ENCODE data around the gene ANKS1B. TPM values are rescaled to one million over a fixed set of nuclear protein-coding genes. Genes with fewer than 3 reads are reported as not detected.

Gene ANKS1B
- total RNA-seq, 1 experiment from 2014 or later: 5.8 TPM

DNA sequence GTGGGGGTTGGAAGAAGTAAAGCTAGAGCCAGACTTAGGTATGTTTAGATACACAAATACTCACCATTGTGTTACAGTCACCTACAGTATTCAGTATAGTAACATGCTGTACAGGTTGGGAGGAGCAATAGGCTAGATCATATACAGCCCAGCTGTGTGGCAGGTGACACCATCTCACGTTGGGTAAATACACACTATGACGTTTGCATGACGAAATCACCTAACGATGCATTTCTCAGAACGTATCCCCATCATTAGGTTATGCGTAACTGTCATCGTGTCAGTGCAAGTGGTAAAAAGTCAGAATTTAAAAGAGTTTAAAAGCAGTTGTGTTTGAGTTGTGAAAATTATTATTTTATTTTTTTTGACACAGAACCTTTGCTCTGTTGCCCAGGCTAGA lies 1172.5 kb downstream of the ANKS1B start:
- ChIA-PET POLR2A (no interaction called here), CTCF (no interaction called here)
- H3K27ac Mint-ChIP-seq: no peak overlapping the region
- no peaks in the 10 kb centered on the region for H3K27me3 Mint-ChIP-seq (ENCODE audit: low read depth)
- H3K36me3 Mint-ChIP-seq: no peaks in the 10 kb centered on the region
- TF ChIP-seq SOX15 (CRISPR knock-in tag; IDR thresholded peaks at IDR 0.05) (no peak), FOXK1 (CRISPR knock-in tag; IDR thresholded peaks at IDR 0.05) (no peak), IRF2 (CRISPR knock-in tag; IDR thresholded peaks at IDR 0.05; ENCODE audit: borderline replicate concordance, low read depth) (no peak), GTF2I (CRISPR knock-in tag; conservative IDR thresholded peaks at IDR 0.05) (no peak), EMX1 (CRISPR knock-in tag; IDR thresholded peaks at IDR 0.05) (no peak)
- TF ChIP-seq, protein P1, sequence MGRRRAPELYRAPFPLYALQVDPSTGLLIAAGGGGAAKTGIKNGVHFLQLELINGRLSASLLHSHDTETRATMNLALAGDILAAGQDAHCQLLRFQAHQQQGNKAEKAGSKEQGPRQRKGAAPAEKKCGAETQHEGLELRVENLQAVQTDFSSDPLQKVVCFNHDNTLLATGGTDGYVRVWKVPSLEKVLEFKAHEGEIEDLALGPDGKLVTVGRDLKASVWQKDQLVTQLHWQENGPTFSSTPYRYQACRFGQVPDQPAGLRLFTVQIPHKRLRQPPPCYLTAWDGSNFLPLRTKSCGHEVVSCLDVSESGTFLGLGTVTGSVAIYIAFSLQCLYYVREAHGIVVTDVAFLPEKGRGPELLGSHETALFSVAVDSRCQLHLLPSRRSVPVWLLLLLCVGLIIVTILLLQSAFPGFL (CRISPR knock-in tag; IDR thresholded peaks at IDR 0.05; ENCODE audit: borderline replicate concordance): no peak
- TF ChIP-seq, protein P2, sequence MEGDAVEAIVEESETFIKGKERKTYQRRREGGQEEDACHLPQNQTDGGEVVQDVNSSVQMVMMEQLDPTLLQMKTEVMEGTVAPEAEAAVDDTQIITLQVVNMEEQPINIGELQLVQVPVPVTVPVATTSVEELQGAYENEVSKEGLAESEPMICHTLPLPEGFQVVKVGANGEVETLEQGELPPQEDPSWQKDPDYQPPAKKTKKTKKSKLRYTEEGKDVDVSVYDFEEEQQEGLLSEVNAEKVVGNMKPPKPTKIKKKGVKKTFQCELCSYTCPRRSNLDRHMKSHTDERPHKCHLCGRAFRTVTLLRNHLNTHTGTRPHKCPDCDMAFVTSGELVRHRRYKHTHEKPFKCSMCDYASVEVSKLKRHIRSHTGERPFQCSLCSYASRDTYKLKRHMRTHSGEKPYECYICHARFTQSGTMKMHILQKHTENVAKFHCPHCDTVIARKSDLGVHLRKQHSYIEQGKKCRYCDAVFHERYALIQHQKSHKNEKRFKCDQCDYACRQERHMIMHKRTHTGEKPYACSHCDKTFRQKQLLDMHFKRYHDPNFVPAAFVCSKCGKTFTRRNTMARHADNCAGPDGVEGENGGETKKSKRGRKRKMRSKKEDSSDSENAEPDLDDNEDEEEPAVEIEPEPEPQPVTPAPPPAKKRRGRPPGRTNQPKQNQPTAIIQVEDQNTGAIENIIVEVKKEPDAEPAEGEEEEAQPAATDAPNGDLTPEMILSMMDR (IDR thresholded peaks at IDR 0.05): no peak
- TF ChIP-seq, protein P3, sequence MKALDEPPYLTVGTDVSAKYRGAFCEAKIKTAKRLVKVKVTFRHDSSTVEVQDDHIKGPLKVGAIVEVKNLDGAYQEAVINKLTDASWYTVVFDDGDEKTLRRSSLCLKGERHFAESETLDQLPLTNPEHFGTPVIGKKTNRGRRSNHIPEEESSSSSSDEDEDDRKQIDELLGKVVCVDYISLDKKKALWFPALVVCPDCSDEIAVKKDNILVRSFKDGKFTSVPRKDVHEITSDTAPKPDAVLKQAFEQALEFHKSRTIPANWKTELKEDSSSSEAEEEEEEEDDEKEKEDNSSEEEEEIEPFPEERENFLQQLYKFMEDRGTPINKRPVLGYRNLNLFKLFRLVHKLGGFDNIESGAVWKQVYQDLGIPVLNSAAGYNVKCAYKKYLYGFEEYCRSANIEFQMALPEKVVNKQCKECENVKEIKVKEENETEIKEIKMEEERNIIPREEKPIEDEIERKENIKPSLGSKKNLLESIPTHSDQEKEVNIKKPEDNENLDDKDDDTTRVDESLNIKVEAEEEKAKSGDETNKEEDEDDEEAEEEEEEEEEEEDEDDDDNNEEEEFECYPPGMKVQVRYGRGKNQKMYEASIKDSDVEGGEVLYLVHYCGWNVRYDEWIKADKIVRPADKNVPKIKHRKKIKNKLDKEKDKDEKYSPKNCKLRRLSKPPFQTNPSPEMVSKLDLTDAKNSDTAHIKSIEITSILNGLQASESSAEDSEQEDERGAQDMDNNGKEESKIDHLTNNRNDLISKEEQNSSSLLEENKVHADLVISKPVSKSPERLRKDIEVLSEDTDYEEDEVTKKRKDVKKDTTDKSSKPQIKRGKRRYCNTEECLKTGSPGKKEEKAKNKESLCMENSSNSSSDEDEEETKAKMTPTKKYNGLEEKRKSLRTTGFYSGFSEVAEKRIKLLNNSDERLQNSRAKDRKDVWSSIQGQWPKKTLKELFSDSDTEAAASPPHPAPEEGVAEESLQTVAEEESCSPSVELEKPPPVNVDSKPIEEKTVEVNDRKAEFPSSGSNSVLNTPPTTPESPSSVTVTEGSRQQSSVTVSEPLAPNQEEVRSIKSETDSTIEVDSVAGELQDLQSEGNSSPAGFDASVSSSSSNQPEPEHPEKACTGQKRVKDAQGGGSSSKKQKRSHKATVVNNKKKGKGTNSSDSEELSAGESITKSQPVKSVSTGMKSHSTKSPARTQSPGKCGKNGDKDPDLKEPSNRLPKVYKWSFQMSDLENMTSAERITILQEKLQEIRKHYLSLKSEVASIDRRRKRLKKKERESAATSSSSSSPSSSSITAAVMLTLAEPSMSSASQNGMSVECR (CRISPR knock-in tag; IDR thresholded peaks at IDR 0.05; ENCODE audit: borderline replicate concordance): no peak
- TF ChIP-seq, protein P4, sequence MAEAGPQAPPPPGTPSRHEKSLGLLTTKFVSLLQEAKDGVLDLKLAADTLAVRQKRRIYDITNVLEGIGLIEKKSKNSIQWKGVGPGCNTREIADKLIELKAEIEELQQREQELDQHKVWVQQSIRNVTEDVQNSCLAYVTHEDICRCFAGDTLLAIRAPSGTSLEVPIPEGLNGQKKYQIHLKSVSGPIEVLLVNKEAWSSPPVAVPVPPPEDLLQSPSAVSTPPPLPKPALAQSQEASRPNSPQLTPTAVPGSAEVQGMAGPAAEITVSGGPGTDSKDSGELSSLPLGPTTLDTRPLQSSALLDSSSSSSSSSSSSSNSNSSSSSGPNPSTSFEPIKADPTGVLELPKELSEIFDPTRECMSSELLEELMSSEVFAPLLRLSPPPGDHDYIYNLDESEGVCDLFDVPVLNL (CRISPR knock-in tag; IDR thresholded peaks at IDR 0.05; ENCODE audit: borderline replicate concordance, low read depth): no peak
- TF ChIP-seq, protein P5, sequence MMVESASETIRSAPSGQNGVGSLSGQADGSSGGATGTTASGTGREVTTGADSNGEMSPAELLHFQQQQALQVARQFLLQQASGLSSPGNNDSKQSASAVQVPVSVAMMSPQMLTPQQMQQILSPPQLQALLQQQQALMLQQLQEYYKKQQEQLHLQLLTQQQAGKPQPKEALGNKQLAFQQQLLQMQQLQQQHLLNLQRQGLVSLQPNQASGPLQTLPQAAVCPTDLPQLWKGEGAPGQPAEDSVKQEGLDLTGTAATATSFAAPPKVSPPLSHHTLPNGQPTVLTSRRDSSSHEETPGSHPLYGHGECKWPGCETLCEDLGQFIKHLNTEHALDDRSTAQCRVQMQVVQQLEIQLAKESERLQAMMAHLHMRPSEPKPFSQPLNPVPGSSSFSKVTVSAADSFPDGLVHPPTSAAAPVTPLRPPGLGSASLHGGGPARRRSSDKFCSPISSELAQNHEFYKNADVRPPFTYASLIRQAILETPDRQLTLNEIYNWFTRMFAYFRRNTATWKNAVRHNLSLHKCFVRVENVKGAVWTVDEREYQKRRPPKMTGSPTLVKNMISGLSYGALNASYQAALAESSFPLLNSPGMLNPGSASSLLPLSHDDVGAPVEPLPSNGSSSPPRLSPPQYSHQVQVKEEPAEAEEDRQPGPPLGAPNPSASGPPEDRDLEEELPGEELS (CRISPR knock-in tag; IDR thresholded peaks at IDR 0.05): no peak
- TF ChIP-seq, protein P6, sequence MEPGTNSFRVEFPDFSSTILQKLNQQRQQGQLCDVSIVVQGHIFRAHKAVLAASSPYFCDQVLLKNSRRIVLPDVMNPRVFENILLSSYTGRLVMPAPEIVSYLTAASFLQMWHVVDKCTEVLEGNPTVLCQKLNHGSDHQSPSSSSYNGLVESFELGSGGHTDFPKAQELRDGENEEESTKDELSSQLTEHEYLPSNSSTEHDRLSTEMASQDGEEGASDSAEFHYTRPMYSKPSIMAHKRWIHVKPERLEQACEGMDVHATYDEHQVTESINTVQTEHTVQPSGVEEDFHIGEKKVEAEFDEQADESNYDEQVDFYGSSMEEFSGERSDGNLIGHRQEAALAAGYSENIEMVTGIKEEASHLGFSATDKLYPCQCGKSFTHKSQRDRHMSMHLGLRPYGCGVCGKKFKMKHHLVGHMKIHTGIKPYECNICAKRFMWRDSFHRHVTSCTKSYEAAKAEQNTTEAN (CRISPR knock-in tag; IDR thresholded peaks at IDR 0.05): no peak
- H3K9me3 Mint-ChIP-seq: no peaks in the 10 kb centered on the region
- no peak for ATAC-seq
- H3K4me3 Mint-ChIP-seq: no peak overlapping the region
- H3K4me1 Mint-ChIP-seq: peaks cover 7% of the 10 kb centered on the region; the same call in 1 of the 2 replicates
- DNase-seq (ENCODE audit: low spot score): no peak

DNA sequence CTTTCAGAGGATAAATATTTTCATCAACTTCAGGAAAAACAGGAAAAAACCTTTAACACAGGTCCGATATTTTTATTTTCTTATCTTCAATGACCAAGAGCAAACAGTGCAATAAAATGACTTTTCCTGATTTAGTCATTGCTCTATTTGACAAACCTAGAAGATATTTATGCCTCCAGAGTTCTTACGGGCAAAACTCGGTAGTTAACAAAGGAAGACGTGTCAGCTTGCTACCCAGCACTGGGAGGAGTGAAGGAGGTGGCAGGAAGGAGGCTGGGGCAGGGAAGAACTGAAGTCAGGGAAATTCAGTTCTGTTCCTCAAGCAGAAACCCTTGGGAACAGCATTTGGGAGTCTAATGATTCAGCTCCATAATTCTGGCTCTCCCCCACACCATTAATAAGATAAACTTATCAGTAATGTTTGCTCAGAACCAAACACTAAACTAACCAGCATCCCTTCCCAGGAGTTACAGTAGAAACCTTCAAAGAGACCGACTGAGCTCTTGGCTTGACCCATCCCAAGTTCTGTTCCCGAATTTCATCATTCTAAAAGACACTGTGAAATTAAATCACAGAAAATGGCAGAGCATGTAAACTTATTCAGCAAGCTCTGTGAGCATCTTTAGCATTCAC lies 1176.4 kb downstream of the ANKS1B start:
- Mint-ChIP-seq H3K9me3 (no peaks in the 10 kb centered on the region), H3K36me3 (no peaks in the 10 kb centered on the region), H3K4me1 (peaks cover 16% of the 10 kb centered on the region), H3K27me3 (ENCODE audit: low read depth) (no peaks in the 10 kb centered on the region), H3K4me3 (no peak overlapping the region), H3K27ac (no peak overlapping the region)
- CTCF ChIA-PET: interaction anchor here (1.1 kb wide), 1 partner anchor 190 kb away, joined by 4 read pairs; no protein-coding TSS in a partner anchor
- DNase-seq (ENCODE audit: low spot score): no peak
- ATAC-seq: no peak
- POLR2A ChIA-PET: no interaction called here
- no peak for TF ChIP-seq NFYB (CRISPR knock-in tag; conservative IDR thresholded peaks at IDR 0.05; ENCODE audit: low read depth)
- TF ChIP-seq ZNF138 (CRISPR knock-in tag; conservative IDR thresholded peaks at IDR 0.05): no peak
- TF ChIP-seq, protein P7, sequence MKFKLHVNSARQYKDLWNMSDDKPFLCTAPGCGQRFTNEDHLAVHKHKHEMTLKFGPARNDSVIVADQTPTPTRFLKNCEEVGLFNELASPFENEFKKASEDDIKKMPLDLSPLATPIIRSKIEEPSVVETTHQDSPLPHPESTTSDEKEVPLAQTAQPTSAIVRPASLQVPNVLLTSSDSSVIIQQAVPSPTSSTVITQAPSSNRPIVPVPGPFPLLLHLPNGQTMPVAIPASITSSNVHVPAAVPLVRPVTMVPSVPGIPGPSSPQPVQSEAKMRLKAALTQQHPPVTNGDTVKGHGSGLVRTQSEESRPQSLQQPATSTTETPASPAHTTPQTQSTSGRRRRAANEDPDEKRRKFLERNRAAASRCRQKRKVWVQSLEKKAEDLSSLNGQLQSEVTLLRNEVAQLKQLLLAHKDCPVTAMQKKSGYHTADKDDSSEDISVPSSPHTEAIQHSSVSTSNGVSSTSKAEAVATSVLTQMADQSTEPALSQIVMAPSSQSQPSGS (CRISPR knock-in tag; IDR thresholded peaks at IDR 0.05; ENCODE audit: borderline replicate concordance, low read depth): no peak
- TF ChIP-seq ZNF423 (CRISPR knock-in tag; IDR thresholded peaks at IDR 0.05): no peak
- no peak for TF ChIP-seq NFATC4 (CRISPR knock-in tag; IDR thresholded peaks at IDR 0.05)
- no peak for TF ChIP-seq ETV6 (CRISPR knock-in tag; IDR thresholded peaks at IDR 0.05)
- TF ChIP-seq, protein P8, sequence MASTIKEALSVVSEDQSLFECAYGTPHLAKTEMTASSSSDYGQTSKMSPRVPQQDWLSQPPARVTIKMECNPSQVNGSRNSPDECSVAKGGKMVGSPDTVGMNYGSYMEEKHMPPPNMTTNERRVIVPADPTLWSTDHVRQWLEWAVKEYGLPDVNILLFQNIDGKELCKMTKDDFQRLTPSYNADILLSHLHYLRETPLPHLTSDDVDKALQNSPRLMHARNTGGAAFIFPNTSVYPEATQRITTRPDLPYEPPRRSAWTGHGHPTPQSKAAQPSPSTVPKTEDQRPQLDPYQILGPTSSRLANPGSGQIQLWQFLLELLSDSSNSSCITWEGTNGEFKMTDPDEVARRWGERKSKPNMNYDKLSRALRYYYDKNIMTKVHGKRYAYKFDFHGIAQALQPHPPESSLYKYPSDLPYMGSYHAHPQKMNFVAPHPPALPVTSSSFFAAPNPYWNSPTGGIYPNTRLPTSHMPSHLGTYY (CRISPR knock-in tag; IDR thresholded peaks at IDR 0.05): no peak
- TF ChIP-seq, protein P9, sequence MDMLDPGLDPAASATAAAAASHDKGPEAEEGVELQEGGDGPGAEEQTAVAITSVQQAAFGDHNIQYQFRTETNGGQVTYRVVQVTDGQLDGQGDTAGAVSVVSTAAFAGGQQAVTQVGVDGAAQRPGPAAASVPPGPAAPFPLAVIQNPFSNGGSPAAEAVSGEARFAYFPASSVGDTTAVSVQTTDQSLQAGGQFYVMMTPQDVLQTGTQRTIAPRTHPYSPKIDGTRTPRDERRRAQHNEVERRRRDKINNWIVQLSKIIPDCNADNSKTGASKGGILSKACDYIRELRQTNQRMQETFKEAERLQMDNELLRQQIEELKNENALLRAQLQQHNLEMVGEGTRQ (CRISPR knock-in tag; IDR thresholded peaks at IDR 0.05): no peak
